GM18508 (cell line): ENCODE measurements around the gene BCKDK.

Source experiments
- ATAC-seq: cut with Tn5 transposase; IDR thresholded peaks from one replicate; pipeline ENCODE4 v1.9.1; 2021; ENCODE audit warnings: moderate number of reproducible peaks; ENCODE audit not compliant: insufficient read depth, unreplicated experiment

BCKDK gene

GRCh38 chr16:31079342-31079944 is 28.7 kb upstream of the BCKDK start:
- ATAC-seq = no peak

GRCh38 chr16:31080035-31080629 is 28.1 kb upstream of the BCKDK start:
- no peak for ATAC-seq

GRCh38 chr16:31080756-31081419 is 27.3 kb upstream of the BCKDK start:
- no peak for ATAC-seq

GRCh38 chr16:31081428-31082351 is 26.5 kb upstream of the BCKDK start:
- no peak for ATAC-seq

- ATAC-seq = no peak
These were observed 25.7 kb upstream of the BCKDK start for GRCh38 chr16:31082368-31083045.

GRCh38 chr16:31083081-31083480 is 25.1 kb upstream of the BCKDK start:
- no peak for ATAC-seq

- ATAC-seq = no peak
These were observed 24.6 kb upstream of the BCKDK start for GRCh38 chr16:31083556-31083955.

GRCh38 chr16:31083981-31084380 is 24.2 kb upstream of the BCKDK start:
- ATAC-seq = no peak

GRCh38 chr16:31084584-31085302 is 23.4 kb upstream of the BCKDK start:
- ATAC-seq = no peak

GRCh38 chr16:31085411-31085810 is 22.8 kb upstream of the BCKDK start:
- ATAC-seq = no peak

- no peak for ATAC-seq
These were observed 22.1 kb upstream of the BCKDK start for GRCh38 chr16:31085873-31086628.

- ATAC-seq = no peak
These were observed 21.6 kb upstream of the BCKDK start for GRCh38 chr16:31086629-31086906.

GRCh38 chr16:31087481-31087880 is 20.7 kb upstream of the BCKDK start:
- no peak for ATAC-seq

GRCh38 chr16:31087971-31088370 is 20.2 kb upstream of the BCKDK start:
- ATAC-seq = no peak

GRCh38 chr16:31088459-31089183 is 19.6 kb upstream of the BCKDK start, which contains the start of gene PRSS53:
Gene PRSS53 (minus strand): TSS chr16:31088943. CDS start chr16:31088809, 134 bp downstream.
- ATAC-seq = no peak

GRCh38 chr16:31089199-31089598 is 19.0 kb upstream of the BCKDK start:
- ATAC-seq = no peak

GRCh38 chr16:31090540-31090939 is 17.6 kb upstream of the BCKDK start:
- ATAC-seq = no peak

GRCh38 chr16:31092330-31092729 is 15.9 kb upstream of the BCKDK start:
- ATAC-seq = no peak
